HG03469 (cell line): ENCODE results near the gene IL25.
"Not testable (repeated sequence)": the region's sequence is repeated elsewhere in the genome, so short reads cannot be mapped to it uniquely, and the experiment has no call there.

Source experiments
- ATAC-seq: cut with Tn5 transposase; IDR thresholded peaks from one replicate; pipeline ENCODE4 v1.9.1; 2021; ENCODE audit warnings: mild to moderate bottlenecking, moderate library complexity, moderate number of reproducible peaks; ENCODE audit not compliant: unreplicated experiment

The IL25 gene

DNA sequence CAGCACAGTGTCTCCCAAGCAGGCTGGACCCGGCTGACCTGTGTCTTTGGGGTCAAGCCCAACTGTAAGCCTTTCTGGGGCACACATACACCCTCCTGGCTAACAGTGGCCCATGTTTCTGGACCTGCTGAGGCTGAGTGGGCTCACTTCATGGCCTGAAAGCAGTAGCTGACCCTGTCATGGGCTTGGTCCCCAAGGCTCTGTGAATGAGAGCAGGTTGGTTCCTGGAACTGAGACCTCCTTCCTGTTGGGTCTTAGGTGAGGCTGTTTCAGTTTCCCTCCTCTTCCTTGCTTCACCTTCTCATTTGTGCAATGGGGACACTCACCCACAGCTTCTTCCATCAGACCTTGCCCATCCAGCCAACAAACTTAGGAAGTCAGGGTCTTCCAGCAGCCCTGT, 744 bp upstream of the IL25 start:
- ATAC-seq, result no peak

DNA sequence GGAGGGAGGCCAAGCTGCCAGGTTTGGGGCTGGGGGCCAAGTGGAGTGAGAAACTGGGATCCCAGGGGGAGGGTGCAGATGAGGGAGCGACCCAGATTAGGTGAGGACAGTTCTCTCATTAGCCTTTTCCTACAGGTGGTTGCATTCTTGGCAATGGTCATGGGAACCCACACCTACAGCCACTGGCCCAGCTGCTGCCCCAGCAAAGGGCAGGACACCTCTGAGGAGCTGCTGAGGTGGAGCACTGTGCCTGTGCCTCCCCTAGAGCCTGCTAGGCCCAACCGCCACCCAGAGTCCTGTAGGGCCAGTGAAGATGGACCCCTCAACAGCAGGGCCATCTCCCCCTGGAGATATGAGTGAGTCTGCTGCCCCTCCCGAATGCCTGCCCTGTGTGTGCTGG, 432 bp downstream of the IL25 start:
- no peak for ATAC-seq

DNA sequence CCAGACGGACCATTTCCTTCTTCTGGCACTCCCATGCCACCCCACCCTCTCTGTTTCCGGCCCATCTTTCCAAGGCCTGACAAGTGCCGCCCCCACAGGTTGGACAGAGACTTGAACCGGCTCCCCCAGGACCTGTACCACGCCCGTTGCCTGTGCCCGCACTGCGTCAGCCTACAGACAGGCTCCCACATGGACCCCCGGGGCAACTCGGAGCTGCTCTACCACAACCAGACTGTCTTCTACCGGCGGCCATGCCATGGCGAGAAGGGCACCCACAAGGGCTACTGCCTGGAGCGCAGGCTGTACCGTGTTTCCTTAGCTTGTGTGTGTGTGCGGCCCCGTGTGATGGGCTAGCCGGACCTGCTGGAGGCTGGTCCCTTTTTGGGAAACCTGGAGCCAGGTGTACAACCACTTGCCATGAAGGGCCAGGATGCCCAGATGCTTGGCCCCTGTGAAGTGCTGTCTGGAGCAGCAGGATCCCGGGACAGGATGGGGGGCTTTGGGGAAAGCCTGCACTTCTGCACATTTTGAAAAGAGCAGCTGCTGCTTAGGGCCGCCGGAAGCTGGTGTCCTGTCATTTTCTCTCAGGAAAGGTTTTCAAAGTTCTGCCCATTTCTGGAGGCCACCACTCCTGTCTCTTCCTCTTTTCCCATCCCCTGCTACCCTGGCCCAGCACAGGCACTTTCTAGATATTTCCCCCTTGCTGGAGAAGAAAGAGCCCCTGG, 3.1 kb downstream of the IL25 start:
- ATAC-seq, result no peak

DNA sequence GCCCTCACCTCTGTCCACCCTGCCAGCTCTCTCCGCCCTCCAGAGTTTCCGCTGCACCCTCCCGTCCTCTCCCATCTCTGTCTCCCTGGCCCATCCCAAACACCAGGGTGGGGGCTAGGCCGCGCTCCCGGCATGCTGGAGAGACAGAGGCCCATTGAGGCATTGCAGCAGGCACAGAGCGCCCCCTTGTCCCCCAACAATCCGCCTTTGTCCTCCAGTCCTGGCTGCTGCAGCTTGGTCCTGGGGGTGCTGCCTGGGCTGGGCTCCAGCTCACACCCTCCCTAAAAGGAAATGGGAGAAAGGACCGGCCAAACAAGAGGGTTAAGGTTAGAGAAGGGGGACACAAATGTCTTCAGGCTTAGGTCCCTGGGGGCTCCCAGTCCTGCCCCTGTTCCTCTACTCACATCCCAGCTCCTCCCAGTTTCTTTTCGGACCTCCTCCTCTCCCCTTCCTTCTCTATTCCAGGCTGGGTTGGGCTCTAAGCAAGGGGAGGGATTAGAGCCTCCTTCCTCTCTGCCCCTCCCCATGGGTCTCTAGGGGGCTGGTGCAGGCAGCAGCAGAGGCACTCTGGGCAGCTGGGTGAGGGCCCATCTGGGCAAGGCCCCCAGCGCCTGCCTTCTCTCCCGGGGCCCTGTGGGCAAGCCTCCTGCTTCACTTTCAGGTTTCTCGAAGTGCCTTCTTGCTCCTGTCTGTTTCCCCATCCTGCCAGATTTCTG, 4.0 kb downstream of the IL25 start, which contains the start of gene CMTM5:
CMTM5 (plus strand) TSS at position 565 of the 716 bp plus-strand sequence. CDS start 206 bp downstream, outside the sequence.
- no peak for ATAC-seq

DNA sequence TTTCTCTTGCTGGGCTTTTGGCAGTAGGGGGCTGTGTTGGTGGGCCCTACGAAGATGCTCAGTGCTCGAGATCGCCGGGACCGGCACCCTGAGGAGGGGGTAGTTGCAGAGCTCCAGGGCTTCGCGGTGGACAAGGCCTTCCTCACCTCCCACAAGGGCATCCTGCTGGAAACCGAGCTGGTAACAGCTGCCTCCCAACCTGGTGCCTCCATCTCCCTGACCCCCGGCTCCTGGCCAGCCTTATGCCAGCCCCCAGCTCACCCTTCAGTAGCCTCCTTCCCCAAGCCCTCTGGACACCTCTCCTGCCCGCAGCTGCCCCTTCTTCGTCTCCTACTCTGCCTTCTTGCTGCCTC, 4.6 kb downstream of the IL25 start:
- no peak for ATAC-seq

DNA sequence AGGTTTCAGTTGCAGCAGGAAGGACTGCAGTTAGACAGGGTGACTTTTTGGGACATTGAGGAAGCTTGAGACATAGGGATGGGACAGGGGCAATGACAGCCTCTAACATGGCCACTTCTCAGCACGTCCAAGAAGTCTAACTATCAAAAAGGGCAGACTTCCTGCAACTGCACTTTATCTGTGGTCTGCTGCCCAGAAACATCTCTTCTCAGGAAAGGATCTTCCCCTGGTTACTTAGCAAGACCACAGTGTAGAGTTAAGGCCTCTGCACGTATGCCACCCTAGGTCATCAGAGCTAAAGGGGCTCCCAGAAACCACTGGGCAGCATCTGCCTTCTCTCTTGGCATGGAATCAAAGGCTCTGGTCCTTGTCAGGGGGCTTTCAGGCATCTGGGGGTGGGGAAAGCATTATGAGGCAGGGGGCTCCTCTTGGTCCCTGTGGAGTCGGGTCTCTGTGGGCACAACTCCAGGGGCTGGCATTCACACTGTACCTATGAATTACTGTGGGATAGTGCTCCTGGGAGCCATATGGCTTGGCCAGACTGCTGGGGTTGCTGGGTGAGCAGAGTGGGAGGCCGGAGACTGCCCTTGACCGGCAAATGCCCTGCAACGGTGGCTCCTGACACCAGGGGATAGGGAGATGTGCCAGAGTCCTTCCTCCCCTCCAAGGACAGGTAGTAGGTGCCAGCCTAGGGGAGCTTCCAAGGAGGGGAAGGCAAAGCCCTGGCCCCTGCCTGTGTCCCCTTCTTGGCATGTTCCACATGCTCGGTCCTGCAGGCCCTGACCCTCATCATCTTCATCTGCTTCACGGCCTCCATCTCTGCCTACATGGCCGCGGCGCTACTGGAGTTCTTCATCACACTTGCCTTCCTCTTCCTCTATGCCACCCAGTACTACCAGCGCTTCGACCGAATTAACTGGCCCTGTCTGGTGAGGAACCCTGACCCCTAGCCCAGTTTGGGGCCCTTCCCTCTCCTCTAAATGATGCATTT, 5.3 kb downstream of the IL25 start:
- ATAC-seq, result no peak

DNA sequence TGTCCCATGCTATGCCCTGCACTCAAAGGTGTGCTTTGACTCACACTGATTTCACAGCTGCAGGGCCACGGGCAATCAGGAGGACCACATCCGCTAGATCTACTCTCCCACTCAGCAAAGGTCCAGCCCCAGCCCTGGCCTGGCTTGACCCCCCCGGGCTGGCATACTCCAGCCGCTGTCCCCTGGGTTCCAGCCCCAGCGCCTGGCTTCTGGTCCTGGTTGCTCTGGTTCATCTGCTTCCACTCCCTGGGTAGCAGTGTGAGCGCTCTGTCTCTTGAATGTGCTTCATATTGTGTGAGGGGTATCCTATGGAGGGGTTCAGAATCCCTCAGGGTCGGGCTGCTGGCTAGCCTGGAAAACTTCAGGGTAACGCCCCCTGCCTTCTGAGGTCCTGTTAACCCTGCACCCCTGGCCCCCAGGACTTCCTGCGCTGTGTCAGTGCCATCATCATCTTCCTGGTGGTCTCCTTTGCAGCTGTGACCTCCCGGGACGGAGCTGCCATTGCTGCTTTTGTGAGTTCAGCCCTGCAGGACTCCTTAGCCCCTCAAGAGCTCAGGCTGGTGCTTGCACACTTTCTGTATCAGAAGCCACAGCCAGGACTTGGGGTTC, 6.1 kb downstream of the IL25 start:
- no peak for ATAC-seq

DNA sequence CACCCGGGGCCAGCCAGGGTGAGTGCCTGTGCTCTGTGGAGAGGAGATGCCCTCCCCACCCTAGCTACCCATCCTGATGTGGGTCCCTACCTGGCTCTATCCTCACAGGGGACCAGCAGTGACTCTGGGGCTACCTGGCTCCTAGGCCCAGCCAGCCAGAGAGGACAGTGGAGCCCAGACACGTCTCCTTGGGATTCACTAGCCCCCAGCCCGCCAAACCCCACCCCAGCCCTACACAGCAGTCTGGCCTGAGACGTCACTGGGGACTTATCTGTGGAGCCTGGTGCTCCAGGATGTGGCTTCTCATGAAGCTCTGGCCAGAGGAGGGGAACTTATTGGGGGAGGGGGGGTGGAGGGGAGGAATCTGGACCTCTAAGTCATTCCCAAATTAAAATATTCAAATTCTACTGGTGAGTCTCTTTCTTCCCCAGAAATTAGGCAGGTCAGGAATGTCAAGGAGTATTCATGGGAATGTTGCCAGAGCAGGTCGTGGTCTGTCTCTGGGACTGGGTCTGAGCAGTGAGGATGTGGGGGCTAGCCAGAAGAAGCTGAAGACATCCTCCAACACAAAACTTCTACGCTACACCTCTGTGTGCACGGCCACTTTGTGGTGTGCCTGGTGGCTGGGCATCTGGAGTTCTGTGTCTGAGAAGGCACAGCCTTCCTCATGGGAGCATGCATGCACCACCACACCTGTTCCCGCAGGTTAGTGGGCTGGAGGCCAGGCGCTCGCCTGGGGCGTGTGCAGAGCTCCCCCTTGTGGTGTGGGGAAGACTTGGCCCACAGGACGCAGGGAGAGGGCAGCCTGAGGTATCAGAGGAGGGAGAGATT, 7.0 kb downstream of the IL25 start:
- ATAC-seq, result no peak

DNA sequence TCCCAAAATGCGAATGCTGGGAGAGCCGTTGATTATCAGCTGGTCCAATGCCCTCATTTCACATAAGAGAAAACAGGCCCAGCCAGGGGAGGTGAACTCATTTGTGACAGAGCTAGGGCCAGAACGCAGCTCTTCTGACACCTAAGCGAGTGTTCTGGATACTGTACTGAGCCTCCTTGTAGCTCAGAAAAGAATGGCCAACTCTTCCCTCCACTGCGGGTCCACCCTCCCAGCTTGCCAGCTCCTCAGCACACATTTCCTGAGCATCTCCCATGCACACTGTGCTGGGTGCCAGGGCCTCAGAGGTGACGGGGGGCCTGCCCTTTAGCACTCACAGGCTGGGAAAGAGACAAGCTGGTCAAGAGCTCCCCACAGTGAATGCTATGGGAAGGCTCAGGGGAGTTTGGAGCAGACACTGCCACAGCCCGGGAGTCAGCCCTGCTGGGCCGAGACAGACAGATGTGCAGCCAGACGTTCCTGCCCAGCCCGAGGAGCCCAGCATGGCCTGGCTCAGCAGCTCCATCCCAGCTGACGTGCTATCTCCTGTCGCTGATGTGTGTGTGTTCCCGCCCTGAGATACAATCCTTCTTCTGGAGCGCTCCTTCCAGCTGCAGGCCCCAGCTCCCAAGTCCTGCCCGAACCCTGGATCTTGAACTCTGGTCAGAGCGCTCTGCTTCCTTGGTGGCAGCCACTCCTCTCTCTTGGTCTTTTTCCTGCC, 7.7 kb downstream of the IL25 start:
- ATAC-seq, result no peak

DNA sequence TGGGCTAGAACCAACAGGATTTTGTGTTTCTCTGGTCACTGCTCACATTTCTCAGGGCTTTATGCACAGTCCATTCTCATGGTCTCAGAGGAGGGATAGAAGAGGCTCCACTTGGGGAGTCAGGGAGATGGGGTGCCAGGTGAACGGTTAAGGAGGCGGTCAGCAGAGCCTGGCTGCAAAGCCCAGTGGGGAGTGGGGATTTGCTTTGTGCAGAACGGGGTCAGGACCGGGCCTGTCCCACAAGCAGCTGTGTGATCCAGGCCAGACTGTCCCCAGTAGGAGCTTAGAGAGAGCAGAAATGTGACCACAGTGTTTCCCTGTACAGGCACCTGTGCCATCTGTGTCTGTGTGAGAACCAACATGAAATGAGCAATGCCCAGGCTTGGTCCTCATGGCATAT, 8.4 kb downstream of the IL25 start:
- ATAC-seq, result no peak

DNA sequence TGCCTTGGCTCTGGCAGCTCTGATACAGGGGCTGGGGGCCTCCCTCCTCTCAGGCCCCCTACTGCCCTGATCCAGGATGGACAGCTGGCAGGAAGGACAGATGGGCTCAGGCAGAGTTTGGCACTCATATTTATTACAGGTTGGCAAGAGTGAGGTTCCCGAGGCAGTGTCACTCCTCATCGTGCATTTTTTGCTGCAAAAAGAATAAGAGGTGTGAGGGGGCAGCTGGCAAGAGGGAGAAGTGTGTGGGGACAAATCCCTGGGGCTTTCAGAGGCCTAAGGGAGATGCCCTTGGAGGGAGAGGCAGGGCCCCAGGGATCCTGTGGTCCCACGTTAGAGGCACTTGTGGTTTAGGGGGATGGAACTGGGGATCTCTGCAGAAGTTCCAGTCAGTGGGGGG, 9.3 kb downstream of the IL25 start:
- no peak for ATAC-seq

DNA sequence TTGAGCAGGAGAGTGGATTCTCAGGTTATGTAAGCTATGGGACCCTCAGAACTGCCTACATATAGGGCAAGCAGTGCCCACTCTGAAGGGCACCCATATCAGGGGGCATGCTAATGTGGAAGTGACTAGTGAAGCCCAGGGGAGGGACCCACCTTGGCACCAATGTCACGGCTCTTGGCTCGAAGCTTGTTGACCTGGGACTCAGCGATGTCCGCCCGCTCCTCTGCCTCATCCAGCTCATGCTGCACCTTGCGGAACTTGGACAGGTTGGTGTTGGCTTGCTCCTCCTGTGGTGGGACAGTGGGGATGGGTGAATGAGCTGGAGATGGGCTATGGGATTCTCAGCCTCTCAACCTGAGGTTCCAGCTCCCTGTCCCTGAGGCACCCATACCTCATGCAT, 9.7 kb downstream of the IL25 start:
- no peak for ATAC-seq

DNA sequence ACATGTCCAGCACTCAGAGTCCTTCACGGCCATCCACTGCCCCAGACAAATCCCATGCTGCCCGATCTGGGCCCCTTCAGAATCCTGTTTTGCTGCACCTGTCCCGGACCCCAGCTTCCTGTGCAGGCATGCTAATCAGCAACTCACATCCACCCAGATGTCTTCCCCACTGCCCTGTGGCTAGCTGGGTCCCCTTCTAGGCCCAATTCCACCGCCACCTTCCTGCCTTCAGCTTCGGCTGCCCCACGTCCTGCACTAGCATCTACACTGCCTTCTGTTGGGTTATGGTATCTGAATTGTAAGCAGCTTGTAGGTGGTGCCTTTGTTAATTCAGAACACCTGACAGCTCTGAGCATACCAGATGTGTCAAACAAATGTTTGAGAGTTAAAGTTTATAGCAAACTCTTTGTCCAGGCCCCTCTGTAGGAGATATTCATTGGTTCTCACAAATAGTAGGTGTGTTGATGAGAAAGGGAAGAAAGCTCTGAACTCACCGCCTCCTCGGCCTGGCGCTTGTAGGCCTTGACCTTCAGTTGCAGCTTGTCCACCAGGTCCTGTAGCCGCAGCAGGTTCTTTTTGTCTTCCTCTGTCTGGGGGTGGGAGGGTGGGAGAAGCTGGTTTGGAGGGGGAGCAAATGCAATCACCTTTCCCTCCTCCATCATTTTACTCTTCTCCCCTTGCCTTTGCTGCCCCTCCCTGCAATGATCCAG, 10.3 kb downstream of the IL25 start:
- no peak for ATAC-seq

DNA sequence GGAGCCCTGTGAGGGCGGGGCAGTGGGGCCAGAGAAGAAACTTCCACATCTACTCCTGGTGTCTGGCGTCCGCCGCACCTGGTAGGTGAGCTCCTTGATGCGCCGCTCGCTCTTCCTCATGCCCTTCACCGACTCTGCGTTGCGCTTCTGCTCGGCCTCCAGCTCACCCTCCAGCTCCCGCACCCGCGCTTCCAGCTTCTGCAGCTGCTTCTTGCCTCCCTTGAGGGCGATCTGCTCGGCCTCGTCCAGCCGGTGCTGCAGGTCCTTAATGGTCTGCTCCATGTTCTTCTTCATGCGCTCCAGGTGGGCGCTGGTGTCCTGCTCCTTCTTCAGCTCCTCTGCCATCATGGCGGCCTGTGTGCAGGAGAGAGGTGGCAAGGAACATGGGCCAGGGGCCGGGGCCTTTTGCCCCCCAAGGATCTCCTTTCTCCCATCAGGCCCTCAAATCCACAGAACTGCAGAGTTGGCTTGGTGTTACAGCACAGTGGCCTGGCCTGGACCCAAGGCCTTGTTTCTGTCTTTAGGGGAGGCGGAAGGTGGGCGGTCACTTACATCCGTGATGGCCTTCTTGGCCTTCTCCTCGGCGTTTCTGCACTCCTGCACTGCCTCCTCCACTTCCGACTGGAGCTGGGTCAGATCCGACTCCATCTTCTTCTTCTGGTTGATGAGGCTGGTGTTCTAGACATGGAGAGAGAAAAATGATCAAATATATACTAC, 11.9 kb downstream of the IL25 start:
- no peak for ATAC-seq

DNA sequence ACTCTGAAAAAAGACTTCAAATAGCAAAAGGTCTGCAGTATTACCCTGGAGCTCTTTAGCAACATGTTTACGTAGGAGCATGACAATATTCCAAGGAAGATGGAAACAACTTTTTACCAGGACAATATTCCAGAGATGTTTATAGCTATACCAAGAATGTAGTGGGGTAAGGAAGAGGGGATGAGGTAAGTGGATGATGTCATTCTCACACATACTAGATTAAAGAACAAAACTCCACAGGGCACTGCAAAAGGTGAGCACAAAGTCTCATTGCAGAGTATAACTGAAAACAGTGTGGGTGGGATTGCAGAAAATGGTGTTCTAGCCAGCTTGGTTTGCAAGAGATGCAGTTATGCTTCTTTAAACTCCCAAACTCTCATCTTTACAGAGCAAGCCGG, 12.6 kb downstream of the IL25 start:
- no peak for ATAC-seq

DNA sequence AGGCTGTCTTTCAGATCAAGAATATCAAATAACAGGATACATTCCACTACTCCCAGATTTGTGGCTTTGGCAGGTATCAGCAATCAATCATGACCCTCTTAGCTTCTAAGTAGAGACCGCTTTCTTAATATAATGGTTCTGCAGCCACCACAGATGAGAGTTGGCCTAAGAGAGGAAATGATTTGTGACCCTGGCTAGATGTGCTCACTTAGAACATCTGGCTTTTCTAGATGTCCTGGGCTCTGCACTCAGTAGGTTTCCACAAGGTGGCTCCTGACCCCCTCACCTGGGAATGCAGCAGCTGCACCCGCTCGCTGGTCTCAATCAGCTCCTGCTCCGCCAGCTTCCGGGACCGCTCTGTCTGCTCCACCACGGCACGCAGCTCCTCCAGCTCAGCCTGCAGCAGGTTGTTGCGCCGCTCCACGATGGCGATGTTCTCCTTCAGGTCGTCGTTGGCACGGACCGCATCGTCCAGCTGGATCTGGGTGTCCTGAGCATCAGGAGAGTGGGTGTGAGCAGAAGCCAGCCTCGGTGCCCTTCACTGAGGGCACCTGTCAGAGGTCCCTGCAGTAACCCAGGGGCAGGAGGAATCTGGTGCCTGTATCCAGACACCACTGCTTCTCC, 13.1 kb downstream of the IL25 start:
- no peak for ATAC-seq

DNA sequence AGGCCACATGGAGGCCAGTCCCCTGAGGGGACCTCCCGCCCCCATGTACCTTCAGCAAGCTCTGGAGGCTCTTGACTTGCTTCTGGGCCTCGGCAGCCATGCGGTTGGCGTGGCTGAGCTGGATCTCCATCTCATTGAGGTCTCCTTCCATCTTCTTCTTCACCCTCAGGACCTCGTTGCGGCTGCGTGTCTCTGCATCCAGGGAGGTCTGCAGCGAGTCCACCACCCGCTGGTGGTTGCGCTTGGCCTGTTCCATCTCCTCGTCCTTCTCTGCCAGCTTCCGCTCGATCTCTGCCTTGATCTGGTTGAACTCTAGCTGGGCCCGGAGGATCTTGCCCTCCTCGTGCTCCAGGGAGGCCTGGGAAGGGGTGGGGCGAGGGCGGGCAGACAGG, 13.7 kb downstream of the IL25 start:
- not testable (repeated sequence) for ATAC-seq

DNA sequence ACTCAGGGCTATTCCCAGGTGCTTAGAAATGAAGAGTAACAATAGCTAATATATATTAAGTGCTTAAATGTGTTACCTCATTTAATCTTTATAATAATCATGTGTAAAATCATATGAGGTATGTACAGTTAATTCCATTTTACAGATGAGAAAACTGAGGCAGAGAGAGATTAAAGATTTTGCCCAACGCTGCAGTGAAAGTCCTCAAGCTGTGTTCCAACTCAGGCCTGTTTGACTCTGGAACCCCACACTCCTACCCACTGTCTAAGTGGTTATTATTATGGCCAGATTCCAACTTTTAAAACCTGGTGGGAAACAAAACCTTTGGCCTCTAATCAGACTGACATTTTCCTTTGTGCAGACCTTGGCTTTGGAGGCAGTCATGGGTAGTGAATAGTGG, 14.4 kb downstream of the IL25 start:
- ATAC-seq, result no peak
